ENCODE results near the gene EXOC3L2.

The EXOC3L2 gene

GRCh38 chr19:45164577-45165335, 80.5 kb downstream of the EXOC3L2 start:
- peak; percentile 19 for TF ChIP-seq CTCF (IDR thresholded peaks at IDR 0.05; ENCODE audit: extremely low read depth, missing control alignments)
- DNase-seq (ENCODE audit: low spot score) = peak; percentile 88

- no peak for DNase-seq (ENCODE audit: low spot score)
- TF ChIP-seq CTCF (IDR thresholded peaks at IDR 0.05; ENCODE audit: extremely low read depth, missing control alignments) = no peak
Measured at GRCh38 chr19:45163751-45164460, 81.3 kb downstream of the EXOC3L2 start.

- no peak for TF ChIP-seq CTCF (IDR thresholded peaks at IDR 0.05; ENCODE audit: extremely low read depth, missing control alignments)
- no peak for DNase-seq (ENCODE audit: low spot score)
Measured at GRCh38 chr19:45163156-45163555, 82.1 kb downstream of the EXOC3L2 start.

- no peak for DNase-seq (ENCODE audit: low spot score)
- TF ChIP-seq CTCF (IDR thresholded peaks at IDR 0.05; ENCODE audit: extremely low read depth, missing control alignments) = no peak
Measured at GRCh38 chr19:45162608-45163143, 82.5 kb downstream of the EXOC3L2 start.
